Thyroid gland (tissue), 4 donors: ENCODE data around the gene KIAA2012.

Source experiments
- CTCF ChIP-seq, 6 experiments: fragments of 200-600 bp in 3 of 6; fragments of 450-650 bp in 3 of 6; sonication (generic) in 3 of 6; IDR thresholded peaks; one replicate each; pipeline ENCODE4 v1.5.1; 2016 to 2019; ENCODE audit warnings: antibody characterized with exemption in 6 of 6, mild to moderate bottlenecking in 2 of 6, inconsistent platforms in 1 of 6, moderate library complexity in 1 of 6
- POLR2A ChIP-seq, 2 donors: fragments of 450-650 bp; IDR thresholded peaks; one replicate each; pipeline ENCODE4 v1.6.1; 2017; ENCODE audit warnings: antibody characterized with exemption in 2 of 2, mild to moderate bottlenecking in 2 of 2, moderate library complexity in 1 of 2

- TF ChIP-seq CTCF (IDR thresholded peaks at IDR 0.05): no peak
- TF ChIP-seq POLR2A (IDR thresholded peaks at IDR 0.05): no peak
These were observed 29.5 kb downstream of the KIAA2012 start for GRCh38 chr2:202102425-202103000.
